ENCODE results near the gene UQCRHL.
A peak's percentile ranks its signal among the peaks of the same experiment; 100 is the strongest.
"Not testable (repeated sequence)": the region's sequence is repeated elsewhere in the genome, so short reads cannot be mapped to it uniquely, and the experiment has no call there.

Gene UQCRHL

GRCh38 chr1:15834406-15835204 is 27.2 kb upstream of the UQCRHL start:
- Histone ChIP-seq H3K79me2 (no peaks in the 10 kb centered on the region), H3K27me3 (ENCODE audit: control insufficient read depth, insufficient read depth, low read length) (no peaks in the 10 kb centered on the region), H3K4me3 (ENCODE audit: low read depth, low read length) (peak overlapping the region; percentile 94), H3K9ac (peak overlapping the region; percentile 78), H3K9me3 (ENCODE audit: control insufficient read depth, low read length) (no peaks in the 10 kb centered on the region), H3K36me3 (ENCODE audit: control insufficient read depth, insufficient read depth, low read length) (no peaks in the 10 kb centered on the region), H2AFZ (peak overlapping the region; percentile 90), H3K4me2 (ENCODE audit: low read length) (peak overlapping the region; percentile 100), H3K27ac (peak overlapping the region; percentile 96), H3K4me1 (no peaks in the 10 kb centered on the region)
- no peak for TF ChIP-seq CTCF (IDR thresholded peaks at IDR 0.05)

- peak overlapping the region; percentile 90 for H2AFZ ChIP-seq
- H3K9ac ChIP-seq, result no peak overlapping the region
- H3K27ac ChIP-seq, result peak overlapping the region; percentile 96
- no peaks in the 10 kb centered on the region for H3K79me2 ChIP-seq
- H3K4me3 ChIP-seq (ENCODE audit: low read depth, low read length), result peak overlapping the region; percentile 94
- TF ChIP-seq CTCF (IDR thresholded peaks at IDR 0.05), result no peak
- H3K27me3 ChIP-seq (ENCODE audit: control insufficient read depth, insufficient read depth, low read length), result no peaks in the 10 kb centered on the region
- no peaks in the 10 kb centered on the region for H3K36me3 ChIP-seq (ENCODE audit: control insufficient read depth, insufficient read depth, low read length)
- peak overlapping the region; percentile 100 for H3K4me2 ChIP-seq (ENCODE audit: low read length)
- H3K4me1 ChIP-seq, result no peaks in the 10 kb centered on the region
- H3K9me3 ChIP-seq (ENCODE audit: control insufficient read depth, low read length), result no peaks in the 10 kb centered on the region
Observed at GRCh38 chr1:15833842-15834405, 26.5 kb upstream of the UQCRHL start.

GRCh38 chr1:15833069-15833679 is 25.7 kb upstream of the UQCRHL start:
- no peaks in the 10 kb centered on the region for H3K4me1 ChIP-seq
- H3K4me2 ChIP-seq (ENCODE audit: low read length), result peak overlapping the region; percentile 100
- H3K9ac ChIP-seq, result no peak overlapping the region
- TF ChIP-seq CTCF (IDR thresholded peaks at IDR 0.05), result no peak
- H3K36me3 ChIP-seq (ENCODE audit: control insufficient read depth, insufficient read depth, low read length), result no peaks in the 10 kb centered on the region
- H2AFZ ChIP-seq, result no peak overlapping the region
- H3K4me3 ChIP-seq (ENCODE audit: low read depth, low read length), result peak overlapping the region; percentile 94
- no peak overlapping the region for H3K27ac ChIP-seq
- no peaks in the 10 kb centered on the region for H3K27me3 ChIP-seq (ENCODE audit: control insufficient read depth, insufficient read depth, low read length)
- no peaks in the 10 kb centered on the region for H3K9me3 ChIP-seq (ENCODE audit: control insufficient read depth, low read length)
- no peaks in the 10 kb centered on the region for H3K79me2 ChIP-seq

GRCh38 chr1:15830258-15830657 is 22.8 kb upstream of the UQCRHL start:
- H3K27ac ChIP-seq, result no peak overlapping the region
- no peaks in the 10 kb centered on the region for H3K4me1 ChIP-seq

GRCh38 chr1:15828931-15829330 is 21.5 kb upstream of the UQCRHL start:
- H3K36me3 ChIP-seq (ENCODE audit: control insufficient read depth, insufficient read depth, low read length); H3K4me3 ChIP-seq (ENCODE audit: low read depth, low read length); H3K9me3 ChIP-seq (ENCODE audit: control insufficient read depth, low read length); H3K4me2 ChIP-seq (ENCODE audit: low read length); H3K9ac ChIP-seq; H3K79me2 ChIP-seq; H3K27me3 ChIP-seq (ENCODE audit: control insufficient read depth, insufficient read depth, low read length); H3K4me1 ChIP-seq; H2AFZ ChIP-seq; H3K27ac ChIP-seq: not testable (repeated sequence)

More at GRCh38 chr1:15830258-15830657, 22.8 kb upstream of the UQCRHL start:
- Histone ChIP-seq H3K36me3 (ENCODE audit: control insufficient read depth, insufficient read depth, low read length) (no peaks in the 10 kb centered on the region), H3K4me2 (ENCODE audit: low read length) (no peak overlapping the region), H3K79me2 (no peaks in the 10 kb centered on the region), H3K9me3 (ENCODE audit: control insufficient read depth, low read length) (no peaks in the 10 kb centered on the region), H3K4me3 (ENCODE audit: low read depth, low read length) (no peak overlapping the region), H2AFZ (no peak overlapping the region), H3K9ac (no peak overlapping the region), H3K27me3 (ENCODE audit: control insufficient read depth, insufficient read depth, low read length) (no peaks in the 10 kb centered on the region)
- TF ChIP-seq CTCF (IDR thresholded peaks at IDR 0.05), result no peak

GRCh38 chr1:15827567-15827966 is 20.1 kb upstream of the UQCRHL start:
- not testable (repeated sequence) for H3K4me1 ChIP-seq; H3K36me3 ChIP-seq (ENCODE audit: control insufficient read depth, insufficient read depth, low read length); H3K79me2 ChIP-seq; H3K9me3 ChIP-seq (ENCODE audit: control insufficient read depth, low read length); H3K27ac ChIP-seq; H3K4me3 ChIP-seq (ENCODE audit: low read depth, low read length); H3K27me3 ChIP-seq (ENCODE audit: control insufficient read depth, insufficient read depth, low read length); H3K9ac ChIP-seq; H3K4me2 ChIP-seq (ENCODE audit: low read length); H2AFZ ChIP-seq
